WTC11 (cell line): Measurements from ENCODE around the gene CKAP2L. TPM values are rescaled to one million over a fixed set of nuclear protein-coding genes. Genes with fewer than 3 reads are reported as not detected.

Experiments used
- ATAC-seq: fragments of 200-7000 bp; cut with Tn5 transposase; 2 replicates; pipeline ENCODE4 v1.10.0; 2021; ENCODE audit warnings: mild to moderate bottlenecking, moderate library complexity
- CTCF ChIA-PET: fragments of 300-600 bp; sonication (Branson Sonifier 250); formaldehyde crosslinking; loops from one replicate; lab custom pipeline; 2021; ENCODE audit warnings: antibody characterized with exemption; lab: Charles Lee
- POLR2A ChIA-PET: fragments of 350-600 bp; sonication (Branson Sonifier 250); formaldehyde crosslinking; loops from one replicate; lab custom pipeline; 2021; ENCODE audit warnings: antibody characterized with exemption; lab: Charles Lee
- DNase-seq: peaks from one replicate; pipeline ENCODE4 v3.0.0; 2021; ENCODE audit warnings: low spot score
- H3K27ac Mint-ChIP-seq: 2 replicates; pipeline ENCODE4 v1.8.0; 2021; ENCODE audit warnings: mixed read lengths
- H3K27me3 Mint-ChIP-seq: 2 replicates; pipeline ENCODE4 v1.8.0; 2021; ENCODE audit warnings: low read depth, mild to moderate bottlenecking, moderate library complexity, mixed read lengths
- H3K36me3 Mint-ChIP-seq: 2 replicates; pipeline ENCODE4 v1.8.0; 2021; ENCODE audit warnings: mixed read lengths
- H3K4me1 Mint-ChIP-seq: 2 replicates; pipeline ENCODE4 v1.8.0; 2022; ENCODE audit warnings: mixed read lengths
- H3K4me3 Mint-ChIP-seq: 2 replicates; pipeline ENCODE4 v1.8.0; 2021; ENCODE audit warnings: mild to moderate bottlenecking, moderate library complexity, mixed read lengths
- H3K9me3 Mint-ChIP-seq: 2 replicates; pipeline ENCODE4 v1.8.0; 2021; ENCODE audit warnings: mixed read lengths
- FOXP1 ChIP-seq: sonication (generic); formaldehyde crosslinking; IDR thresholded peaks from 2 replicates; pipeline ENCODE4 v1.8.0; 2022; ENCODE audit warnings: missing genetic modification reagents, mild to moderate bottlenecking, moderate library complexity, borderline replicate concordance
- GTF2I ChIP-seq: fragments of 250-450 bp; sonication (Bioruptor Pico); conservative IDR thresholded peaks from 2 replicates; pipeline ENCODE4 v1.4.0; 2021; ENCODE audit warnings: mild to moderate bottlenecking
- IRF1 ChIP-seq: sonication (generic); formaldehyde crosslinking; IDR thresholded peaks from 2 replicates; pipeline ENCODE4 v1.8.0; 2023; ENCODE audit warnings: missing genetic modification reagents
- IRF2 ChIP-seq: sonication (generic); formaldehyde crosslinking; IDR thresholded peaks from 2 replicates; pipeline ENCODE4 v1.8.0; 2022; ENCODE audit warnings: low read depth, missing genetic modification reagents, borderline replicate concordance
- KAT7 ChIP-seq: sonication (generic); formaldehyde crosslinking; IDR thresholded peaks from 2 replicates; pipeline ENCODE4 v1.8.1; 2023; ENCODE audit warnings: missing genetic modification reagents, mild to moderate bottlenecking, borderline replicate concordance
- MLX ChIP-seq: sonication (generic); formaldehyde crosslinking; IDR thresholded peaks from 2 replicates; pipeline ENCODE4 v1.8.1; 2023; ENCODE audit warnings: mild to moderate bottlenecking, missing genetic modification reagents, moderate library complexity
- NFATC4 ChIP-seq: fragments of 250-450 bp; sonication (Bioruptor Pico); IDR thresholded peaks from 2 replicates; pipeline ENCODE4 v1.9.0; 2021; ENCODE audit warnings: mild to moderate bottlenecking
- NFE2L1 ChIP-seq: sonication (generic); formaldehyde crosslinking; IDR thresholded peaks from 2 replicates; pipeline ENCODE4 v1.8.1; 2023; ENCODE audit warnings: missing genetic modification reagents
- NR2C2 ChIP-seq: sonication (generic); formaldehyde crosslinking; IDR thresholded peaks from 2 replicates; pipeline ENCODE4 v1.8.0; 2022; ENCODE audit warnings: mild to moderate bottlenecking, missing genetic modification reagents
- RORB ChIP-seq: fragments of 250-450 bp; sonication (Bioruptor Pico); IDR thresholded peaks from 2 replicates; pipeline ENCODE4 v1.9.0; 2021; ENCODE audit warnings: mild to moderate bottlenecking
- SMAD4 ChIP-seq: sonication (generic); formaldehyde crosslinking; IDR thresholded peaks from 2 replicates; pipeline ENCODE4 v1.8.0; 2022; ENCODE audit warnings: mild to moderate bottlenecking, missing genetic modification reagents
- SP1 ChIP-seq: sonication (generic); formaldehyde crosslinking; conservative IDR thresholded peaks from 2 replicates; pipeline ENCODE4 v1.8.1; 2022; ENCODE audit warnings: missing genetic modification reagents
- ZBTB21 ChIP-seq: sonication (generic); formaldehyde crosslinking; IDR thresholded peaks from 2 replicates; pipeline ENCODE4 v1.8.1; 2023; ENCODE audit warnings: mild to moderate bottlenecking, missing genetic modification reagents, borderline replicate concordance
- ZBTB43 ChIP-seq: sonication (generic); formaldehyde crosslinking; IDR thresholded peaks from 2 replicates; pipeline ENCODE4 v1.8.1; 2023; ENCODE audit warnings: mild to moderate bottlenecking, missing genetic modification reagents
- ZNF121 ChIP-seq: sonication (generic); formaldehyde crosslinking; IDR thresholded peaks from 2 replicates; pipeline ENCODE4 v1.8.0; 2023; ENCODE audit warnings: missing genetic modification reagents
- ZNF138 ChIP-seq: sonication (generic); formaldehyde crosslinking; conservative IDR thresholded peaks from 2 replicates; pipeline ENCODE4 v1.8.1; 2022; ENCODE audit warnings: mild to moderate bottlenecking, moderate library complexity, missing genetic modification reagents
- ZNF219 ChIP-seq: sonication (generic); formaldehyde crosslinking; IDR thresholded peaks from 2 replicates; pipeline ENCODE4 v1.8.0; 2023; ENCODE audit warnings: missing genetic modification reagents, mild to moderate bottlenecking, borderline replicate concordance
- ZNF416 ChIP-seq: fragments of 250-450 bp; sonication (Bioruptor Pico); IDR thresholded peaks from 2 replicates; pipeline ENCODE4 v1.9.0; 2021; ENCODE audit warnings: mild to moderate bottlenecking, inconsistent platforms
- ZNF425 ChIP-seq: fragments of 250-450 bp; sonication (Bioruptor Pico); conservative IDR thresholded peaks from 2 replicates; pipeline ENCODE4 v1.9.0; 2021; ENCODE audit warnings: mild to moderate bottlenecking
- total RNA-seq: library from RNA; stranded (reverse); gene quantifications from 3 replicates; pipeline ENCODE4 v1.2.3, GENCODE V29; 2021
- TF ChIP-seq, protein P1 (sequence below): sonication (generic); formaldehyde crosslinking; IDR thresholded peaks from 2 replicates; pipeline ENCODE4 v1.8.1; 2023; ENCODE audit warnings: mild to moderate bottlenecking, missing genetic modification reagents, borderline replicate concordance
- TF ChIP-seq, protein P2 (sequence below): sonication (generic); formaldehyde crosslinking; conservative IDR thresholded peaks from 2 replicates; pipeline ENCODE4 v1.8.1; 2023; ENCODE audit warnings: mild to moderate bottlenecking, low read depth, missing genetic modification reagents, moderate library complexity

CKAP2L gene
- total RNA-seq, 1 experiment from 2014 or later = 25.6 TPM

DNA sequence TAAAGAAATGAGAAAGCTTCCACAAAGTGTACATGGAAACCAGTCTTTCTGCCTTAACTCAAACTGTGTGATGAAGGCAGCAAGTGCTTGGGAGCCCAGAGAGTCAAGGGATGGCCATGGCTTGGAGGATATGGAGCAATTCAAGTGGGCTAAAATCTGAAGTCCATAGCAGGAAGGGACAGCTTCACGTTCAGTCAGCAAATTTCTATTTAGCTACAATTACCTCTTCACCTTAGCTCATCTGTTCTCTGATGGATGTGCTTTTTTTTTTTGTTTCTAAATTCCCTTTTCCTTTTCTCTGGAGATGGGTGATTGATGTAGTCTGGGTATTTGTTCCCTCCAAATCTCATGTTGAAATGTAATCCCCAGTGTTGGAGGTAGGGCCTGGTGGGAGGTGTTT lies 24.8 kb upstream of the CKAP2L start (continued):
- TF ChIP-seq, protein P1, sequence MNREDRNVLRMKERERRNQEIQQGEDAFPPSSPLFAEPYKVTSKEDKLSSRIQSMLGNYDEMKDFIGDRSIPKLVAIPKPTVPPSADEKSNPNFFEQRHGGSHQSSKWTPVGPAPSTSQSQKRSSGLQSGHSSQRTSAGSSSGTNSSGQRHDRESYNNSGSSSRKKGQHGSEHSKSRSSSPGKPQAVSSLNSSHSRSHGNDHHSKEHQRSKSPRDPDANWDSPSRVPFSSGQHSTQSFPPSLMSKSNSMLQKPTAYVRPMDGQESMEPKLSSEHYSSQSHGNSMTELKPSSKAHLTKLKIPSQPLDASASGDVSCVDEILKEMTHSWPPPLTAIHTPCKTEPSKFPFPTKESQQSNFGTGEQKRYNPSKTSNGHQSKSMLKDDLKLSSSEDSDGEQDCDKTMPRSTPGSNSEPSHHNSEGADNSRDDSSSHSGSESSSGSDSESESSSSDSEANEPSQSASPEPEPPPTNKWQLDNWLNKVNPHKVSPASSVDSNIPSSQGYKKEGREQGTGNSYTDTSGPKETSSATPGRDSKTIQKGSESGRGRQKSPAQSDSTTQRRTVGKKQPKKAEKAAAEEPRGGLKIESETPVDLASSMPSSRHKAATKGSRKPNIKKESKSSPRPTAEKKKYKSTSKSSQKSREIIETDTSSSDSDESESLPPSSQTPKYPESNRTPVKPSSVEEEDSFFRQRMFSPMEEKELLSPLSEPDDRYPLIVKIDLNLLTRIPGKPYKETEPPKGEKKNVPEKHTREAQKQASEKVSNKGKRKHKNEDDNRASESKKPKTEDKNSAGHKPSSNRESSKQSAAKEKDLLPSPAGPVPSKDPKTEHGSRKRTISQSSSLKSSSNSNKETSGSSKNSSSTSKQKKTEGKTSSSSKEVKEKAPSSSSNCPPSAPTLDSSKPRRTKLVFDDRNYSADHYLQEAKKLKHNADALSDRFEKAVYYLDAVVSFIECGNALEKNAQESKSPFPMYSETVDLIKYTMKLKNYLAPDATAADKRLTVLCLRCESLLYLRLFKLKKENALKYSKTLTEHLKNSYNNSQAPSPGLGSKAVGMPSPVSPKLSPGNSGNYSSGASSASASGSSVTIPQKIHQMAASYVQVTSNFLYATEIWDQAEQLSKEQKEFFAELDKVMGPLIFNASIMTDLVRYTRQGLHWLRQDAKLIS (CRISPR knock-in tag) = no peak
- no peak for TF ChIP-seq KAT7 (CRISPR knock-in tag)
- TF ChIP-seq ZNF138 (CRISPR knock-in tag) = no peak
- TF ChIP-seq, protein P2, sequence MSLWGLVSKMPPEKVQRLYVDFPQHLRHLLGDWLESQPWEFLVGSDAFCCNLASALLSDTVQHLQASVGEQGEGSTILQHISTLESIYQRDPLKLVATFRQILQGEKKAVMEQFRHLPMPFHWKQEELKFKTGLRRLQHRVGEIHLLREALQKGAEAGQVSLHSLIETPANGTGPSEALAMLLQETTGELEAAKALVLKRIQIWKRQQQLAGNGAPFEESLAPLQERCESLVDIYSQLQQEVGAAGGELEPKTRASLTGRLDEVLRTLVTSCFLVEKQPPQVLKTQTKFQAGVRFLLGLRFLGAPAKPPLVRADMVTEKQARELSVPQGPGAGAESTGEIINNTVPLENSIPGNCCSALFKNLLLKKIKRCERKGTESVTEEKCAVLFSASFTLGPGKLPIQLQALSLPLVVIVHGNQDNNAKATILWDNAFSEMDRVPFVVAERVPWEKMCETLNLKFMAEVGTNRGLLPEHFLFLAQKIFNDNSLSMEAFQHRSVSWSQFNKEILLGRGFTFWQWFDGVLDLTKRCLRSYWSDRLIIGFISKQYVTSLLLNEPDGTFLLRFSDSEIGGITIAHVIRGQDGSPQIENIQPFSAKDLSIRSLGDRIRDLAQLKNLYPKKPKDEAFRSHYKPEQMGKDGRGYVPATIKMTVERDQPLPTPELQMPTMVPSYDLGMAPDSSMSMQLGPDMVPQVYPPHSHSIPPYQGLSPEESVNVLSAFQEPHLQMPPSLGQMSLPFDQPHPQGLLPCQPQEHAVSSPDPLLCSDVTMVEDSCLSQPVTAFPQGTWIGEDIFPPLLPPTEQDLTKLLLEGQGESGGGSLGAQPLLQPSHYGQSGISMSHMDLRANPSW (CRISPR knock-in tag) = no peak

GRCh38 chr2:112788653-112789052 lies 24.2 kb upstream of the CKAP2L start:
- no peak for DNase-seq
- H3K36me3 Mint-ChIP-seq = peaks cover 3% of the 10 kb centered on the region
- peaks cover 56% of the 10 kb centered on the region for H3K4me1 Mint-ChIP-seq
- H3K27ac Mint-ChIP-seq = no peak overlapping the region
- H3K27me3 Mint-ChIP-seq = no peaks in the 10 kb centered on the region; the same call in 1 of the 2 replicates
- peaks cover 4% of the 10 kb centered on the region for H3K9me3 Mint-ChIP-seq
- ATAC-seq = no peak
- CTCF ChIA-PET = no interaction called here
- no peak for TF ChIP-seq ZNF425
- no peak for TF ChIP-seq NFE2L1 (CRISPR knock-in tag)
- TF ChIP-seq NR2C2 = no peak
- no peak for TF ChIP-seq ZBTB43 (CRISPR knock-in tag)
- TF ChIP-seq SMAD4 = no peak
- no peak for TF ChIP-seq NFATC4 (CRISPR knock-in tag)
- TF ChIP-seq RORB (CRISPR knock-in tag) = no peak
- no peak for TF ChIP-seq ZBTB21 (CRISPR knock-in tag)
- TF ChIP-seq FOXP1 (CRISPR knock-in tag) = no peak
- POLR2A ChIA-PET = no interaction called here
- H3K4me3 Mint-ChIP-seq = no peak overlapping the region

DNA sequence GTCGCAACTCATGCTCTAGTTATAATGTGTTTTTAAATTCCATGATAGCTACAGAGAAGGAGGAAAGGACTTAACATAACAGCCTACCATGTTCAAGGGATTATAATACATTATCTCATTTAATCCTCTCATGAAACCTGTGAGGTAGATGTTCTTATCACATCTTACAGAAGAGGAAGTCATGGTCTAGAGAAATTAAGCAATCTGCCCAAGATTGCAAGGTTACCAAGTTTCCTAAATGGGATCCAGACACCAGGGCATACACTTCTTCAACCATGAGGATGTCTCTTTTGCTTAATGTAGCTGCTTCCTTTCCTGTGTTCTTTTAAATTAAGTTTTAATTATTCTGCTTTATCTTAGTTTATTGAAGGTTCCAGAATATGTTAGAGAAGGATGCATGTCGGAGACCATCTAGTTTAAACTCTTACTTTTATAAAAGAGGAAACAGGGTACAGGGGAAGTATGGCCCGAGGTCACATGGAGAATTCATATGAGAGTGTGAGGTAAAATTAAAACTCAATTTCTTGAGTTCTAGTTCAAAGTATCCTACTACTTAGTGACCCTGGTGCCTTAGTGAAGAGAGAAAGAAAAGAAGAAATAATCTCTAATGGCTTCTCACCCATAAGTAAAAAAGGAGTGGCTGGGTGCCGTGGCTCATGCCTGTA lies 23.5 kb upstream of the CKAP2L start:
- ATAC-seq (no peak), DNase-seq (no peak)
- Mint-ChIP-seq H3K27me3 (no peaks in the 10 kb centered on the region; the same call in 1 of the 2 replicates), H3K4me3 (no peak overlapping the region), H3K36me3 (peaks cover 3% of the 10 kb centered on the region), H3K27ac (no peak overlapping the region), H3K9me3 (peaks cover 4% of the 10 kb centered on the region), H3K4me1 (peaks cover 55% of the 10 kb centered on the region)
- ChIA-PET CTCF (interaction anchor here (0.6 kb wide), 1 partner anchor 172 kb away, joined by 3 read pairs; no protein-coding TSS in a partner anchor), POLR2A (no interaction called here)
- TF ChIP-seq ZNF416 (CRISPR knock-in tag) (no peak), SMAD4 (no peak), ZNF121 (CRISPR knock-in tag) (no peak), IRF2 (CRISPR knock-in tag) (no peak), RORB (CRISPR knock-in tag) (no peak), SP1 (CRISPR knock-in tag) (no peak), GTF2I (no peak), ZNF219 (no peak), MLX (CRISPR knock-in tag) (no peak), IRF1 (CRISPR knock-in tag) (no peak)
